ENCODE results near the gene ATP5PO. TPM values are rescaled to one million over a fixed set of nuclear protein-coding genes. Genes with fewer than 3 reads are reported as not detected.

Gene ATP5PO
- polyA plus RNA-seq, 1 donor (not counting 4 experiments of a cell fraction or from before 2014, with no cell fraction given): 359 TPM

DNA sequence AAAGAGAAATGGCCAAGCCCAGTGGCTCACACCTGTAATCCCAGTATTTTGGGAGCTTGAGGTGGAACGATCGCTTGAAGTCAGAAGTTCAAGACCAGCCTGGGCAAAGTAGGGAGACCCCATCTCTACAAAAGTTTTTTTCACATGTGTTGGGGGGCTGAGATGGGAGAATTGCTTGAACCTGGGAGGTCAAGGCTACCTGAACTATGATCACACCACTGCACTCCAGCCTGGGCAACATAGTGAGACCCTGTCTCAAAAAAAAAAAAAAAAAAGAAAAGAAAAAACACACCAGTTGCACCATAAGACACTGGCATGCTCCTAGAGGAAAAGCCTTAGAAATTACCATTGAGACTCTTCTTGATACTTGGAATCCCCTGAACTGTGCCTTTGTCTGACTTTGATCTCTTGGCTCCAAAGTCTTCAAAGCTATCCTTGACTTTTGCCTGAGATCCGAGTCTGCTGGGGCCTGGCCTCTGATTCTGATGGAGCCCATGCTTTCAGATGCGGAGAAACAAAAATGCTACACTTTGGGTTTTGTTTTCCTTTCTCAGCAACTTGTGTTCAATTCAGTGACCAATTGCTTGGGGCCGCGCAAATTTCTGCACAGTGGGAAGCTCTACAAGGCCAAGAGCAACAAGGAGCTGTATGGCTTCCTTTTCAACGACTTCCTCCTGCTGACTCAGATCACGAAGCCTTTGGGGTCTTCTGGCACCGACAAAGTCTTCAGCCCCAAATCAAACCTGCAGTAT is 33.7 kb downstream of the ATP5PO start:
- H3K79me2 ChIP-seq (ENCODE audit: control insufficient read depth, insufficient read depth, low read length): no peaks in the 10 kb centered on the region
- no peaks in the 10 kb centered on the region for H3K9me1 ChIP-seq (ENCODE audit: control insufficient read depth, extremely low read depth, insufficient read depth, low read length)
- peaks cover 7% of the 10 kb centered on the region for H3K4me1 ChIP-seq (ENCODE audit: control insufficient read depth, extremely low read depth, insufficient read depth, low read length)
- dilution Hi-C loops (cut with MboI; ENCODE audit: extremely low pct_ligation_motif_present, low sequenced_read_pairs): no loop called here
- no peaks in the 10 kb centered on the region for H3K9me3 ChIP-seq (ENCODE audit: control insufficient read depth, low read depth, low read length)
- H3K9ac ChIP-seq (ENCODE audit: control insufficient read depth, extremely low read depth, insufficient read depth, low read length): no peak overlapping the region
- H3K27ac ChIP-seq (ENCODE audit: control insufficient read depth, insufficient read depth, low read length): no peak overlapping the region
- FAIRE-seq: no peak
- H3K4me3 ChIP-seq (ENCODE audit: control insufficient read depth in 2 of 3, extremely low read depth in 1 of 3, insufficient read depth in 2 of 3, low read depth in 1 of 3, low read length in 3 of 3): no peak overlapping the region
- H3K4me2 ChIP-seq (ENCODE audit: control insufficient read depth, extremely low read depth, insufficient read depth, low read depth, low read length): no peak overlapping the region
- no peaks in the 10 kb centered on the region for H3K36me3 ChIP-seq (ENCODE audit: control insufficient read depth in 2 of 2, extremely low read depth in 1 of 2, insufficient read depth in 2 of 2, low read length in 2 of 2)
- H4K20me1 ChIP-seq (ENCODE audit: control insufficient read depth, extremely low read depth, insufficient read depth, low read length): no peaks in the 10 kb centered on the region
- DNase-seq (ENCODE audit: low read depth, low spot score): no peak
- H3K27me3 ChIP-seq (ENCODE audit: control insufficient read depth, extremely low read depth, insufficient read depth, low read length): peaks cover 44% of the 10 kb centered on the region
- H2AFZ ChIP-seq (ENCODE audit: control insufficient read depth, low read length): no peak overlapping the region
- TF ChIP-seq, protein P1, sequence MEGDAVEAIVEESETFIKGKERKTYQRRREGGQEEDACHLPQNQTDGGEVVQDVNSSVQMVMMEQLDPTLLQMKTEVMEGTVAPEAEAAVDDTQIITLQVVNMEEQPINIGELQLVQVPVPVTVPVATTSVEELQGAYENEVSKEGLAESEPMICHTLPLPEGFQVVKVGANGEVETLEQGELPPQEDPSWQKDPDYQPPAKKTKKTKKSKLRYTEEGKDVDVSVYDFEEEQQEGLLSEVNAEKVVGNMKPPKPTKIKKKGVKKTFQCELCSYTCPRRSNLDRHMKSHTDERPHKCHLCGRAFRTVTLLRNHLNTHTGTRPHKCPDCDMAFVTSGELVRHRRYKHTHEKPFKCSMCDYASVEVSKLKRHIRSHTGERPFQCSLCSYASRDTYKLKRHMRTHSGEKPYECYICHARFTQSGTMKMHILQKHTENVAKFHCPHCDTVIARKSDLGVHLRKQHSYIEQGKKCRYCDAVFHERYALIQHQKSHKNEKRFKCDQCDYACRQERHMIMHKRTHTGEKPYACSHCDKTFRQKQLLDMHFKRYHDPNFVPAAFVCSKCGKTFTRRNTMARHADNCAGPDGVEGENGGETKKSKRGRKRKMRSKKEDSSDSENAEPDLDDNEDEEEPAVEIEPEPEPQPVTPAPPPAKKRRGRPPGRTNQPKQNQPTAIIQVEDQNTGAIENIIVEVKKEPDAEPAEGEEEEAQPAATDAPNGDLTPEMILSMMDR (optimal IDR thresholded peaks at IDR 0.05 in 1 of 3, IDR thresholded peaks at IDR 0.05 in 1 of 3, conservative IDR thresholded peaks at IDR 0.05 in 1 of 3; ENCODE audit: extremely low read depth in 1 of 3, insufficient read depth in 2 of 3, low read length in 3 of 3): no peak
- no peak for TF ChIP-seq EZH2 (IDR thresholded peaks at IDR 0.05; ENCODE audit: low read length)

DNA sequence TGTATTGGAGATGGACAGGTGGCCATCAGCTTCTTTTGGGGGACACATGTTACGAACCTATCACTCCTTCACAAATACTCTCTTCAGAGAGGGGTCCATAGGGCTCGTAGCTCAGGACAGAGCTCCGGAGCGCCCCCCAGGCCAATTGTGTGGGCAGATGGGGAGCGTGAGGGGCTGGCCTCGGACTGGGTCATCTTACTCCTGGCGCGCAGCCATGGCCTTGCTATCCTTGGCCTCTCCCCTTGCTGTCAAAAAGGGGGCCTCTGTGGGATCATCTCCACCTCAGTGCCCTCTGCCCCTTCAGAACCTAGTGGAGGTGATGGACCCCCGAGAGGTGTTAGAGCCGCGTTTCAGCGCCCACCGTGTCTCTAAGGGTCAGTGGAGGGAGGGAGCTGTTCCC is 35.0 kb downstream of the ATP5PO start:
- Histone ChIP-seq H3K79me2 (ENCODE audit: control insufficient read depth, insufficient read depth, low read length) (no peaks in the 10 kb centered on the region), H3K27ac (ENCODE audit: control insufficient read depth, insufficient read depth, low read length) (no peak overlapping the region), H3K9ac (ENCODE audit: control insufficient read depth, extremely low read depth, insufficient read depth, low read length) (no peak overlapping the region), H3K9me1 (ENCODE audit: control insufficient read depth, extremely low read depth, insufficient read depth, low read length) (no peaks in the 10 kb centered on the region), H3K9me3 (ENCODE audit: control insufficient read depth, low read depth, low read length) (no peaks in the 10 kb centered on the region), H3K4me3 (ENCODE audit: control insufficient read depth in 2 of 3, extremely low read depth in 1 of 3, insufficient read depth in 2 of 3, low read depth in 1 of 3, low read length in 3 of 3) (no peak overlapping the region), H3K4me2 (ENCODE audit: control insufficient read depth, extremely low read depth, insufficient read depth, low read depth, low read length) (no peak overlapping the region), H3K36me3 (ENCODE audit: control insufficient read depth in 2 of 2, extremely low read depth in 1 of 2, insufficient read depth in 2 of 2, low read length in 2 of 2) (no peaks in the 10 kb centered on the region), H2AFZ (ENCODE audit: control insufficient read depth, low read length) (no peak overlapping the region), H3K27me3 (ENCODE audit: control insufficient read depth, extremely low read depth, insufficient read depth, low read length) (peaks cover 34% of the 10 kb centered on the region), H4K20me1 (ENCODE audit: control insufficient read depth, extremely low read depth, insufficient read depth, low read length) (no peaks in the 10 kb centered on the region), H3K4me1 (ENCODE audit: control insufficient read depth, extremely low read depth, insufficient read depth, low read length) (peaks cover 7% of the 10 kb centered on the region)
- no peak for DNase-seq (ENCODE audit: low read depth, low spot score)
- no peak for FAIRE-seq
- TF ChIP-seq, protein P1 (optimal IDR thresholded peaks at IDR 0.05 in 1 of 3, IDR thresholded peaks at IDR 0.05 in 1 of 3, conservative IDR thresholded peaks at IDR 0.05 in 1 of 3; ENCODE audit: extremely low read depth in 1 of 3, insufficient read depth in 2 of 3, low read length in 3 of 3): no peak
- dilution Hi-C loops (cut with MboI; ENCODE audit: extremely low pct_ligation_motif_present, low sequenced_read_pairs): no loop called here
